A375 (cell line): ENCODE results near the gene OR10G8. TPM values are rescaled to one million over a fixed set of nuclear protein-coding genes. Genes with fewer than 3 reads are reported as not detected.

Experiments used
- total RNA-seq: library from RNA; depleted of rRNA; stranded (reverse); fragments of >200 nt; shearing (Covaris generic); gene quantifications from 2 replicates; pipeline ENCODE4 v1.2.3, GENCODE V29; 2014; rRNA removed

OR10G8 gene, protein sequence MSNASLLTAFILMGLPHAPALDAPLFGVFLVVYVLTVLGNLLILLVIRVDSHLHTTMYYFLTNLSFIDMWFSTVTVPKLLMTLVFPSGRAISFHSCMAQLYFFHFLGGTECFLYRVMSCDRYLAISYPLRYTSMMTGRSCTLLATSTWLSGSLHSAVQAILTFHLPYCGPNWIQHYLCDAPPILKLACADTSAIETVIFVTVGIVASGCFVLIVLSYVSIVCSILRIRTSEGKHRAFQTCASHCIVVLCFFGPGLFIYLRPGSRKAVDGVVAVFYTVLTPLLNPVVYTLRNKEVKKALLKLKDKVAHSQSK
- not detected in 2 replicates for total RNA-seq

DNA sequence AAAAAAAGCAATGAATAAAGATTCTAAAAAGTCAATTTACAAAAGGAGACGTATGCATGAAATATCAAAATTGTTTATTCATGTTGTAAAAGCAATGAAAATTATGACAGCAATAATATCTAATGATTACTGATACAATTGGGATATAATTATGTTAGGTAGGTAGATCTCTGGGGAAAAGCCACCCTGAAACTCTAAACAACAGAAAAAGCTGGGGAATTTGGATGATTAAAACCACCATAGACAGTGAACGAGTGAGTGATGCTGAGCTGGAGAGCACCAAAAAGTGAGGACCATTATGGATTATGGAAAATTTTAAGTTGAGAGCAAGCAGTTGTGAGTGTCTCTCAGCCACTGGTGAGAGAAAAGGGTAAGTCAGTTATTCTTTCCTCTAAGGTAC is at the start of gene OR10G8:
Gene OR10G8, plus strand, starts transcription at position 301 of the 400 bp plus-strand sequence. CDS start 2,825 bp downstream, outside the sequence.

DNA sequence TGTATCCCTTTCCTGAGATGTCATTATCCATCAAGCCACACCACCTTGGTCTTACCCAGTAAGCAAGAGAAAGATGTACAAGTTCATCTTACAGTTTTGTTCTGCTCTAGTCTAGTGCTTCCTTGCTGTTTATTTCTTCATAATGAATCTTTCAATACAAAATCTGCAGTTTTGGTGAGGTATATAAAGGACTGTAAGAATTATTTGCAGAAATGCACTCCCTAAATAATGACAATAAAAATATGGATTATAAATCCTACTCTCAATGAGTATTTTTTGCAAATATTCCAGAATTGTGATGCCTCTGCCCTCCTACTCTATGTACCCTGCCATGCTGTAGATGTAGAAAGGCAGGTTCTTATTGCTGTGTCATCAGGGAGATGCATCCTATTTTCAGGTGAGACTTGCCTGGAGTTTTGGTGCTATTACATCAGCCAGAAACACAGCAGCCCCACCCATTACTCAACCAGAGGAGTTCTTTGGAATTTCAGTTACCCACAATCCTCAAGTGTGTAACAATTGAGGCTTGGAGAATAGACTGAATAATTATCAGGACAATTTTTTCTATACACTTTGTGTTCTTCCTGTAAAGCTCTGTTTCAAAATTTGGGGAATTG is 48.8 kb upstream of the OR10G8 start, which contains the start of gene OR10S1:
Gene OR10S1, minus strand, starts transcription at position 51 of the 617 bp plus-strand sequence. CDS start 117 bp downstream, outside the sequence.

DNA sequence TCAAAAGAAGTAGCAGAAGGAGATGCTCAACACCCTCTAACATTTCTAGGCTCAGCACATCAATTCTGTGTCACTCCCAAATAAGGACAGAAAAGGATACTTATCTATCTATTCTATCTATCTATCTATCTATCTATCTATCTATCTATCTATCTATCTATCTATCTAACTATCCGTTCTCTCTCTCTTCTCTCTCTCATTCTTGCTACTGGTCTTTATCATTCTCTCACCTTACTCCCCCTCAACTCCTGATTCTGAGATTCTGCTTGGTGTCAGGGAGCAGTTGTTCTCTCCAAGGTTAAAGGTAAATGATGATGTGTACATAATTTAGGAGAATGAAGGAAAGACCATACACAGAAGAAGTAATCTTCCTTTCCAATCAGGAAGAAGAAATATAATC is 31.5 kb upstream of the OR10G8 start, which contains the start of gene OR10G6:
Gene OR10G6, minus strand, starts transcription at position 43 of the 400 bp plus-strand sequence. Its CDS starts 0 bp downstream, at position 43.

DNA sequence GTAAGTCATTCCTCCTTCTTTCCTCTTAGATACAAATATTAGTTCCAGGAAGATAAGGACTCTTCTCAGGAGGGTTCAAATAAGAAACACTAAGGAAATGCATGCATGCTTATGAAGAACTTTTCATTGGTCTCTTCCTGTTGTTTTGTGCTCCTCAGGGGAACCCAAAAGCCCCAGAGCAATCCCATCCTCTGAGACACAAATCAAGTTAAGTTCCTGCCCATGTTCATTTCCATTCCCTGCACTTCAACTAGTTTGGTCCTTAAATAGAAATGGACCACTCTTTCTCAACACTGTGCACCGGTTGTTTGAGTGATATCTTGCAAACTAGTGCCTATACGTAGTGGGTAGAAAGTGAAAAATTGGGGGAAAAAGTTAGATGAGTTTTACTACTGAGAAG is 13.9 kb upstream of the OR10G8 start, which contains the start of gene OR10G4:
Gene OR10G4, plus strand, starts transcription at position 301 of the 400 bp plus-strand sequence. CDS start 2,578 bp downstream, outside the sequence.

DNA sequence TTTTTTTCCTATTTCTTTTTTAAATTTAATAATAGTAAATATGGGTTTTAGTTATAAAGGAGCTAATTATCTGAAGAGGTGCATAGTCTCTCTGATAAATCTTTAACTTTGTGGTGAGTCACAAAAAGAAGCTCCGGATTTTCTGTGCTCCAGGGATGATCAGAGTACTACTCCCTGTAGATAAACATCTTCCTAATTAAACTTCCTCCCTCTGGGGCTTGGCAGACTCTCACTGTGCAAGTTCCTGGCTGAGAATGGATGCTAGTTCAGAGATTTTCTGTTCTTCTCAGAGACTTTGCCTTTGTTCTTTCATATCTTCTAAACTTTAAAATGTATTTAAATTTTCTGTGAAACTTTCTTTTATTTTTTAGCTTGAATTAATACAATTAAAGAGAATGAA is 14.7 kb downstream of the OR10G8 start, which contains the start of gene OR10G7:
Gene OR10G7, minus strand, starts transcription at position 72 of the 400 bp plus-strand sequence. CDS start 2,324 bp downstream, outside the sequence.

Other genes with a start within 250 kb of the OR10G8 start
- gene OR6M1, start 220.4 kb upstream of the OR10G8 start, total RNA-seq: not detected in 2 replicates
- not detected in 2 replicates for gene TMEM225, start 141.1 kb upstream of the OR10G8 start, total RNA-seq
- gene OR8D4, start 124.6 kb upstream of the OR10G8 start, total RNA-seq: not detected in 2 replicates
- gene OR4D5, start 87.2 kb upstream of the OR10G8 start, total RNA-seq: not detected in 2 replicates
- 0.21 TPM in 1 of 2 replicates, not detected in the other for gene OR6T1, start 83.0 kb upstream of the OR10G8 start, total RNA-seq
- not detected in 2 replicates for gene OR10S1, start 49.0 kb upstream of the OR10G8 start, total RNA-seq
- not detected in 2 replicates for gene OR10G6, start 31.6 kb upstream of the OR10G8 start, total RNA-seq
- gene OR10G4, start 13.8 kb upstream of the OR10G8 start, total RNA-seq: not detected in 2 replicates
- gene OR10G9, start 3.8 kb upstream of the OR10G8 start, total RNA-seq: not detected in 2 replicates
- not detected in 2 replicates for gene OR10G7, start 14.5 kb downstream of the OR10G8 start, total RNA-seq
- 5.5 and 6.9 TPM in 2 replicates for gene VWA5A, start 88.7 kb downstream of the OR10G8 start, total RNA-seq
- 0.60 and 1.6 TPM in 2 replicates for gene OR10D3, start 156.5 kb downstream of the OR10G8 start, total RNA-seq
- gene OR8G1, start 214.3 kb downstream of the OR10G8 start, total RNA-seq: 0.38 and 0.64 TPM in 2 replicates
- gene OR8G5, start 229.6 kb downstream of the OR10G8 start, total RNA-seq: 1.1 TPM in 1 of 2 replicates, not detected in the other